Esophagus squamous epithelium (tissue), 5 donors: ENCODE data around the gene ATRNL1. TPM values are rescaled to one million over a fixed set of nuclear protein-coding genes. Genes with fewer than 3 reads are reported as not detected.

ENCODE experiments used
- DNase-seq: peaks from one replicate; lab custom pipeline; 2025; lab: John Stamatoyannopoulos, UW
- H3K27ac ChIP-seq, 4 donors: fragments of 200-600 bp; sonication (generic); one replicate each; pipeline ENCODE4 v1.5.1; 2016 to 2019; ENCODE audit warnings: mild to moderate bottlenecking in 1 of 4
- H3K27me3 ChIP-seq, 4 donors: fragments of 200-600 bp; sonication (generic); 1 replicate in 3 of 4; 2 replicates in 1 of 4; pipeline versions ENCODE4 v1.5.1 to v1.6.0; 2017 to 2021; ENCODE audit warnings: antibody characterized with exemption in 1 of 4
- H3K36me3 ChIP-seq, 3 donors: fragments of 200-600 bp; sonication (generic); one replicate each; pipeline ENCODE4 v1.5.1; 2016 to 2019
- H3K4me1 ChIP-seq, 3 donors: fragments of 200-600 bp; sonication (generic); one replicate each; pipeline ENCODE4 v1.5.1; 2017 to 2019
- H3K4me3 ChIP-seq, 4 donors: fragments of 200-600 bp; sonication (generic); 1 replicate in 3 of 4; 2 replicates in 1 of 4; pipeline ENCODE4 v1.5.1; 2016 to 2019; ENCODE audit warnings: mild to moderate bottlenecking in 2 of 4, moderate library complexity in 1 of 4
- H3K9me3 ChIP-seq, 3 donors: fragments of 200-600 bp; sonication (generic); one replicate each; pipeline ENCODE4 v1.5.1; 2016 to 2019
- POLR2A ChIP-seq, 4 donors: fragments of 450-650 bp; IDR thresholded peaks; one replicate each; pipeline ENCODE4 v1.6.1; 2017; ENCODE audit warnings: antibody characterized with exemption in 4 of 4, mild to moderate bottlenecking in 4 of 4, moderate library complexity in 3 of 4
- WGBS, 2 donors: methylation state at CpG; one replicate each; pipeline ENCODE4 v1.1.5; 2018; 5-methylcytosine and 5-hydroxymethylcytosine counted together
- intact Hi-C: fragments of 100-400 bp; cut with DNase I; formaldehyde crosslinking; loops from one replicate; pipeline ENCODE4 v1.15.0; 2022
- total RNA-seq, 4 donors: library from RNA; depleted of rRNA; stranded (reverse); fragments of >200 nt; gene quantifications; one replicate each; pipeline ENCODE4 v1.1.0, GENCODE V29; 2016
- TF ChIP-seq, protein P1 (sequence below), 6 experiments: fragments of 450-650 bp in 4 of 6; fragments of 200-600 bp in 2 of 6; sonication (generic) in 2 of 6; IDR thresholded peaks; one replicate each; pipeline ENCODE4 v1.5.1; 2016 to 2019; ENCODE audit warnings: antibody characterized with exemption in 6 of 6, mild to moderate bottlenecking in 4 of 6, moderate library complexity in 4 of 6
- donor health status: DM: yes; HTN: yes; CAD: no.

The ATRNL1 gene
- total RNA-seq, 4 donors from 2014 or later = 0.64 to 15.1 (median 2.6) TPM

- TF ChIP-seq, protein P1, sequence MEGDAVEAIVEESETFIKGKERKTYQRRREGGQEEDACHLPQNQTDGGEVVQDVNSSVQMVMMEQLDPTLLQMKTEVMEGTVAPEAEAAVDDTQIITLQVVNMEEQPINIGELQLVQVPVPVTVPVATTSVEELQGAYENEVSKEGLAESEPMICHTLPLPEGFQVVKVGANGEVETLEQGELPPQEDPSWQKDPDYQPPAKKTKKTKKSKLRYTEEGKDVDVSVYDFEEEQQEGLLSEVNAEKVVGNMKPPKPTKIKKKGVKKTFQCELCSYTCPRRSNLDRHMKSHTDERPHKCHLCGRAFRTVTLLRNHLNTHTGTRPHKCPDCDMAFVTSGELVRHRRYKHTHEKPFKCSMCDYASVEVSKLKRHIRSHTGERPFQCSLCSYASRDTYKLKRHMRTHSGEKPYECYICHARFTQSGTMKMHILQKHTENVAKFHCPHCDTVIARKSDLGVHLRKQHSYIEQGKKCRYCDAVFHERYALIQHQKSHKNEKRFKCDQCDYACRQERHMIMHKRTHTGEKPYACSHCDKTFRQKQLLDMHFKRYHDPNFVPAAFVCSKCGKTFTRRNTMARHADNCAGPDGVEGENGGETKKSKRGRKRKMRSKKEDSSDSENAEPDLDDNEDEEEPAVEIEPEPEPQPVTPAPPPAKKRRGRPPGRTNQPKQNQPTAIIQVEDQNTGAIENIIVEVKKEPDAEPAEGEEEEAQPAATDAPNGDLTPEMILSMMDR (IDR thresholded peaks at IDR 0.05) = no peak
- no peak for TF ChIP-seq POLR2A (IDR thresholded peaks at IDR 0.05)
- intact Hi-C loops = no loop called here
- no peaks in the 10 kb centered on the region for H3K36me3 ChIP-seq
- 58 to 69% methylated on average over 4 of the region's 4 CpGs for WGBS, 2 donors
- DNase-seq = no peak
- H3K4me1 ChIP-seq = peaks cover 0 to 5% (median 0%) of the 10 kb centered on the region in 3 donors
- H3K27me3 ChIP-seq = no peaks in the 10 kb centered on the region
- no peak overlapping the region for H3K4me3 ChIP-seq
- H3K9me3 ChIP-seq = peaks cover 0 to 7% (median 0%) of the 10 kb centered on the region in 3 donors
- no peak overlapping the region for H3K27ac ChIP-seq
Measured at GRCh38 chr10:115975506-115975905, 882.3 kb downstream of the ATRNL1 start.

DNA sequence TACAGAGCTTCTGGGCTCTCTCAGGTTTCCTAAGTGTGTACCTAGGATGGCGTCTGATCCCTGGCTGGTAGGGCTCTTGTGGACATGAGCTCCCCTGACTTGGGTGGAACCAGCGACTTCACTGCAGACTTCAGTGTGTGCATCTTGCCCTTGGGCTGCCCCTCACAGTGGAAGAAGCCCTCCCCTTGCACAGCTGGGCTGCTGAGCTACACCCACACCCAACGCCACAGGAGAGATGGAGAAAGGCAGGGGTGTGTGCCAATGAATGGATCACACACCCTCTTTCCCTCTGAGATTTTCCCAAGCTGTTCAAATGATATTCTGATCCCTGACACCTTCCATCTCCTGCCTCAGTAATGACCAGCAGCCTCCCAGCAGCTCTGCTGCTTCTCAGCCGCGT lies 883.2 kb downstream of the ATRNL1 start:
- Histone ChIP-seq H3K4me3 (no peak overlapping the region), H3K36me3 (no peaks in the 10 kb centered on the region), H3K4me1 (peaks cover 0 to 5% (median 0%) of the 10 kb centered on the region in 3 donors), H3K27ac (no peak overlapping the region), H3K27me3 (no peaks in the 10 kb centered on the region), H3K9me3 (peaks cover 0 to 7% (median 0%) of the 10 kb centered on the region in 3 donors)
- WGBS, 2 donors = 70 to 83% methylated on average over 3 to 4 of the region's 5 CpGs
- DNase-seq = no peak
- no peak for TF ChIP-seq POLR2A (IDR thresholded peaks at IDR 0.05)
- TF ChIP-seq, protein P1 (IDR thresholded peaks at IDR 0.05) = no peak
- intact Hi-C loops = no loop called here

DNA sequence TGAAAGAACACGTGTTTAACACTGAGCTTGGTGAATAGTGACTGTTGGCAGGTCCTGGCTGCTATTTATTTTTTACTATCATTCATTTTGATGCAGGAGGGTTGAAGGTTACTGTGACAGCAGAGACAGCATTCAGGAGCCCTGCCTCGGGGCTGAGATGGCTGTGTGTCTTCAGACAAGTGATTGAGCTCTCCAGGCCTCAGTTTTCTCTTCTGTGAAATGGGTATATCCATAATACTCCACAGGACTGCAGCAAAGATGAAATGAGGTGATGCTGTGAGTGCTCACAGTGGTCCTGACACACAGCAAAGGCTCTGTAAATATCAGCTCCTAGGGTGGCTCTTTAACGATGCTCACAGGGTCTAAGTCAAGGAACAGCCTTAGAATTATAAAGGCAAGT lies 884.7 kb downstream of the ATRNL1 start:
- Histone ChIP-seq H3K4me1 (peaks cover 0 to 5% (median 0%) of the 10 kb centered on the region in 3 donors), H3K27me3 (no peaks in the 10 kb centered on the region), H3K36me3 (no peaks in the 10 kb centered on the region), H3K9me3 (peaks cover 0 to 7% (median 0%) of the 10 kb centered on the region in 3 donors), H3K4me3 (no peak overlapping the region), H3K27ac (no peak overlapping the region)
- no peak for TF ChIP-seq POLR2A (IDR thresholded peaks at IDR 0.05)
- TF ChIP-seq, protein P1 (IDR thresholded peaks at IDR 0.05) = no peak
- intact Hi-C loops = no loop called here
- no peak for DNase-seq
- 55 to 74% methylated on average over 3 of the region's 3 CpGs for WGBS, 2 donors

DNA sequence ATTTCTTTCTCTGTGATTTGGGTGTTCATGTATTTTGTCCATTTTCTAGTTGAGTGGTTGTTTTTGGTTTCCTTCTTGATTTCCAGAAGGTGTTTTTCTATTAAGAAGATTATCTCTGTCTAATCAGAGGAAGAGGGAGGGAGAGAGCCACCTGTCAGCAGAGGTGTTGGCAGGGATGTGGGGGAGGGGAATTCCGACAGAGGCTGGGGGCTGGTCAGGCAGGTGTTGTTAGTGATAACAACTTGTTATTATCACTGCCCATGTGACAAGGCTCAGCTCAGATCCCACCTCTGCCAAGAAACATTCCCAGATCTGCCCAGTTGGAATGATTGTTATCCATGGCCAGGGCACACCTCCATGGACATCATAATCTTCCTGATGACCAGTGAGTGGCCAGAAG lies 886.4 kb downstream of the ATRNL1 start:
- WGBS, 2 donors = 75% methylated on average over 1 of the region's 1 CpG; no CpG with 5 or more reads in 1 of the 2 donors
- no peak for DNase-seq
- Histone ChIP-seq H3K27ac (no peak overlapping the region), H3K9me3 (no peaks in the 10 kb centered on the region), H3K4me1 (peaks cover 0 to 5% (median 0%) of the 10 kb centered on the region in 3 donors), H3K27me3 (no peaks in the 10 kb centered on the region), H3K4me3 (no peak overlapping the region), H3K36me3 (no peaks in the 10 kb centered on the region)
- intact Hi-C loops = no loop called here
- TF ChIP-seq, protein P1 (IDR thresholded peaks at IDR 0.05) = no peak
- no peak for TF ChIP-seq POLR2A (IDR thresholded peaks at IDR 0.05)

DNA sequence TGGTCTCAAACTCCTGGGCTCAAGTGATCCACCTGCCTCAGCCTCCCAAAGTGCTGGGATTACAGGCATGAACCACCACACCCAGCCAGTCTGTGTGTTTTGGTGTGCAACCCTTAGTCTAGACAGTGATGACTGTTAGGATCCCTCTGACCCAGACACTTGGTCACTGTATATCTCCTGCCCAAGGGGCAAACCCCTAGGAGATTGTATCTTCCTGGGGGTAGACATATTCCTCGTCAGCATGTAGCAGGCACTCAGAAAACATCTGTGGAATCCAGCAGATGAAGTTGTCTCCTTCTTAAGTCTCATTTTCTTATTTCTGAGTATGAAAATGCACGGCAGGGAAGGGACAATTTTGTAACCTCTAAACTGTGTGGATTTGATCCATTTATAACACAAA lies 887.3 kb downstream of the ATRNL1 start:
- no peak overlapping the region for H3K27ac ChIP-seq
- TF ChIP-seq, protein P1 (IDR thresholded peaks at IDR 0.05) = no peak
- TF ChIP-seq POLR2A (IDR thresholded peaks at IDR 0.05) = no peak
- H3K9me3 ChIP-seq = no peaks in the 10 kb centered on the region
- intact Hi-C loops = no loop called here
- 48 to 66% methylated on average over 2 of the region's 2 CpGs for WGBS, 2 donors
- DNase-seq = no peak
- H3K36me3 ChIP-seq = no peaks in the 10 kb centered on the region
- H3K27me3 ChIP-seq = no peaks in the 10 kb centered on the region
- no peaks in the 10 kb centered on the region for H3K4me1 ChIP-seq
- H3K4me3 ChIP-seq = no peak overlapping the region
